ENCODE data around the gene MSL1. TPM values are rescaled to one million over a fixed set of nuclear protein-coding genes. Genes with fewer than 3 reads are reported as not detected.

Gene MSL1
- total RNA-seq, 8 experiments from 2014 or later: 38.9 to 89.2 (median 75.5) TPM

GRCh38 chr17:40180694-40181093 is 58.9 kb downstream of the MSL1 start:
- WGBS, 10 experiments: 30 to 87% methylated on average over 2 to 3 of the region's 5 CpGs; no CpG with 5 or more reads in 8 of the 10 experiments
- Histone ChIP-seq H3K4me3 (no peak overlapping the region), H3K4me1 (replicated peaks in 1 of 2) (peaks cover 11 to 14% of the 10 kb centered on the region in 2 donors), H3K27ac (no peak overlapping the region)
- no peak for ATAC-seq (replicated peaks in 6 of 8)
- in situ Hi-C loops (cut with MboI; ENCODE audit: low pct_unique_long_range_greater_than_20kb in 2 of 9, low sequenced_read_pairs in 9 of 9, unreplicated experiment in 9 of 9): no loop called here

GRCh38 chr17:40181205-40181604 is 59.4 kb downstream of the MSL1 start:
- ATAC-seq (replicated peaks in 6 of 8): no peak
- no peak overlapping the region for H3K27ac ChIP-seq
- H3K4me3 ChIP-seq: no peak overlapping the region
- WGBS, 10 experiments: 50 to 100% (median 90%) methylated on average over 1 to 5 of the region's 8 CpGs; no CpG with 5 or more reads in 6 of the 10 experiments
- in situ Hi-C loops (cut with MboI; ENCODE audit: low pct_unique_long_range_greater_than_20kb in 2 of 9, low sequenced_read_pairs in 9 of 9, unreplicated experiment in 9 of 9): no loop called here
- peaks cover 11 to 14% of the 10 kb centered on the region in 2 donors for H3K4me1 ChIP-seq (replicated peaks in 1 of 2)

GRCh38 chr17:40182606-40183005 is 60.8 kb downstream of the MSL1 start:
- ATAC-seq (replicated peaks in 6 of 8): no peak
- Histone ChIP-seq H3K4me1 (replicated peaks in 1 of 2) (peaks cover 6 to 9% of the 10 kb centered on the region in 2 donors), H3K4me3 (no peak overlapping the region), H3K27ac (no peak overlapping the region)
- WGBS, 10 experiments: 83 to 100% (median 98%) methylated on average over 1 to 4 of the region's 6 CpGs; no CpG with 5 or more reads in 4 of the 10 experiments
- in situ Hi-C loops (cut with MboI; ENCODE audit: low pct_unique_long_range_greater_than_20kb in 2 of 9, low sequenced_read_pairs in 9 of 9, unreplicated experiment in 9 of 9): no loop called here

Other genes starting within 250 kb of the MSL1 start
- gene GSDMB, start 203.3 kb upstream of the MSL1 start, total RNA-seq: 10 to 100 TPM in 2 of 8 experiments, 1 to 10 TPM in 6; 2.9 to 12.0 (median 6.5) TPM
- 100 to 1,000 TPM in 1 of 8 experiments, 10 to 100 TPM in 7; 35.8 to 101 (median 46.1) TPM for gene ORMDL3, start 194.4 kb upstream of the MSL1 start, total RNA-seq
- under 1 TPM in 1 of 8 experiments, not detected in 7; 0.52 TPM for gene LRRC3C, start 194.2 kb upstream of the MSL1 start, total RNA-seq
- under 1 TPM in 3 of 8 experiments, not detected in 5; 0.09 to 0.33 (median 0.17) TPM for gene GSDMA, start 159.0 kb upstream of the MSL1 start, total RNA-seq
- 100 to 1,000 TPM in 4 of 8 experiments, 10 to 100 TPM in 4; 71.7 to 130 (median 104) TPM for gene PSMD3, start 141.2 kb upstream of the MSL1 start, total RNA-seq
- 1 to 10 TPM in 3 of 8 experiments, under 1 TPM in 2, not detected in 3; 0.22 to 2.2 (median 1.3) TPM for gene CSF3, start 106.5 kb upstream of the MSL1 start, total RNA-seq
- 10 to 100 TPM; 28.3 to 75.7 (median 54.9) TPM for gene MED24, start 67.6 kb upstream of the MSL1 start, total RNA-seq
- 10 to 100 TPM in 7 of 8 experiments, 1 to 10 TPM in 1; 7.2 to 66.4 (median 34.8) TPM for gene THRA, start 59.0 kb upstream of the MSL1 start, total RNA-seq
- gene NR1D1, start 21.4 kb upstream of the MSL1 start, total RNA-seq: 10 to 100 TPM in 1 of 8 experiments, 1 to 10 TPM in 4, under 1 TPM in 3; 0.60 to 12.7 (median 2.7) TPM
- 10 to 100 TPM; 23.2 to 73.1 (median 54.4) TPM for gene CASC3, start 18.6 kb downstream of the MSL1 start, total RNA-seq
- 1 to 10 TPM; 5.3 to 8.0 (median 6.7) TPM for gene RAPGEFL1, start 55.5 kb downstream of the MSL1 start, total RNA-seq
- 10 to 100 TPM in 6 of 8 experiments, 1 to 10 TPM in 2; 7.1 to 16.4 (median 11.5) TPM for gene WIPF2, start 97.3 kb downstream of the MSL1 start, total RNA-seq
- gene CDC6, start 165.9 kb downstream of the MSL1 start, total RNA-seq: 10 to 100 TPM in 3 of 8 experiments, 1 to 10 TPM in 5; 1.7 to 30.9 (median 3.6) TPM
- 10 to 100 TPM; 28.0 to 45.8 (median 32.9) TPM for gene RARA, start 187.2 kb downstream of the MSL1 start, total RNA-seq
- 1 to 10 TPM in 3 of 8 experiments, under 1 TPM in 4, not detected in 1; 0.36 to 2.8 (median 0.87) TPM for gene GJD3, start 242.8 kb downstream of the MSL1 start, total RNA-seq

Data from motor neuron (in vitro differentiated cells).